22Rv1 (cell line): ENCODE data around the gene CPS1.

ENCODE experiments used
- H3K27ac ChIP-seq: fragments of 450-650 bp; 2 replicates; pipeline ENCODE4 v1.5.1; 2017
- ZFX ChIP-seq: fragments of 450-650 bp; IDR thresholded peaks from 2 replicates; pipeline ENCODE4 v1.6.1; 2017; ENCODE audit warnings: antibody characterized with exemption, borderline replicate concordance
- TF ChIP-seq, protein P1 (sequence below): fragments of 450-650 bp; IDR thresholded peaks from 2 replicates; pipeline ENCODE4 v1.5.1; 2017; ENCODE audit warnings: mild to moderate bottlenecking

CPS1 gene

DNA sequence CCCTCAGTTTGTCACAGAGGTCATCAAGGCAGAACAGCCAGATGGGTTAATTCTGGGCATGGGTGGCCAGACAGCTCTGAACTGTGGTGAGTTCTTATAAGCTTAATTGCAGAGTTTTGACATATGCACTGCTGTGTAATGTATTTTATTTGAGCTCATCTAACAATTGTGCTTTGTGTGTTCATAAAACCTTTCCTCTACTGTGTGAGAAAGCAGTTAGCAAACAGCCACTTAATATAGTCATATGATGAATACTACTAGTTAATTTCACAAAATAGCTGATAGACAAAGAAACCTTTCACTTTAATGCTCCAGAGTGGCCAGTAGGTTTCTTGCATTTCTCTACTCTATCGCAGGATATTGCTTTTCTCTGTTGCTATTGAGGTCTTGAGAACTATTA is 43.1 kb downstream of the CPS1 start:
- no peak for TF ChIP-seq ZFX
- TF ChIP-seq, protein P1, sequence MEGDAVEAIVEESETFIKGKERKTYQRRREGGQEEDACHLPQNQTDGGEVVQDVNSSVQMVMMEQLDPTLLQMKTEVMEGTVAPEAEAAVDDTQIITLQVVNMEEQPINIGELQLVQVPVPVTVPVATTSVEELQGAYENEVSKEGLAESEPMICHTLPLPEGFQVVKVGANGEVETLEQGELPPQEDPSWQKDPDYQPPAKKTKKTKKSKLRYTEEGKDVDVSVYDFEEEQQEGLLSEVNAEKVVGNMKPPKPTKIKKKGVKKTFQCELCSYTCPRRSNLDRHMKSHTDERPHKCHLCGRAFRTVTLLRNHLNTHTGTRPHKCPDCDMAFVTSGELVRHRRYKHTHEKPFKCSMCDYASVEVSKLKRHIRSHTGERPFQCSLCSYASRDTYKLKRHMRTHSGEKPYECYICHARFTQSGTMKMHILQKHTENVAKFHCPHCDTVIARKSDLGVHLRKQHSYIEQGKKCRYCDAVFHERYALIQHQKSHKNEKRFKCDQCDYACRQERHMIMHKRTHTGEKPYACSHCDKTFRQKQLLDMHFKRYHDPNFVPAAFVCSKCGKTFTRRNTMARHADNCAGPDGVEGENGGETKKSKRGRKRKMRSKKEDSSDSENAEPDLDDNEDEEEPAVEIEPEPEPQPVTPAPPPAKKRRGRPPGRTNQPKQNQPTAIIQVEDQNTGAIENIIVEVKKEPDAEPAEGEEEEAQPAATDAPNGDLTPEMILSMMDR = no peak
- no peak overlapping the region for H3K27ac ChIP-seq

DNA sequence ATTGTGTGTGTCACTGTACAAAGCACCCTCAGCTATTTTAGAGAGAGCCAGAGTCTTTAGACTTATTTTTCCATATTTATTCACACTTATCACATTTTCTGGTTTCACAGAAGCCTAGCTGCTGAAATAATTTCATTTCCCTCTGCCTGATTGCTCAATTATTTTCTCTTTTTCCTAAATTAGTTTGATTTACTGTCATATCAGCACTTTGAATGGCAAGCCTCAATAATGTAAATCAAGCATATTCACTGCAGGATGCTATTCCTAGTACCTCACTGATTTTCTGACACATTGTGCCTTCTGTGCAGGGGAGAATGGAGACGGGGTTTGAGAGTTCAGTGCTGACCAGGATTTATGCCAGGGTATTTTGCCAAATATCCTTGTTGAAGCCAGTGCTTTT is 48.3 kb downstream of the CPS1 start:
- no peak for TF ChIP-seq ZFX
- TF ChIP-seq, protein P1 = no peak

DNA sequence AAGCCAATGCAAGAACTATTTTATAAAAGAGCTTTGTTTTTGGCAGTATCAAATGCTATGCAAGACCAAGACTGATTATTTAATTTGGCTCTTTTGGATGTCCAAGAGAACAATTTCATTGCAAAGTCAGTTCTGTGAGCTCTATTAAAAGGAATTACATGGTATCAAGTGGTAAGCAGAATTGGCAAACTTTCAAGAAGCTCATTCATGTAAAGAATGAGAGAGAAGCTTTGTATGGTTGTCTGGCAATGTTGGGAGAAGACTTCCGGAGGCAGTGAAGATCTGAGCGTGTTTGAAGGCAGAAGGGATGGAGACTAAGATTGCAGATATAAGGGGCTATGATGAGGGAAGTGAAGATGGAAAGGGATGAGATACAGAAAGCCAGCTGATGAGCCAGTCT is 49.6 kb downstream of the CPS1 start:
- no peak overlapping the region for H3K27ac ChIP-seq
- TF ChIP-seq, protein P1 = no peak

More for the DNA sequence above, 48.3 kb downstream of the CPS1 start:
- H3K27ac ChIP-seq = no peak overlapping the region

DNA sequence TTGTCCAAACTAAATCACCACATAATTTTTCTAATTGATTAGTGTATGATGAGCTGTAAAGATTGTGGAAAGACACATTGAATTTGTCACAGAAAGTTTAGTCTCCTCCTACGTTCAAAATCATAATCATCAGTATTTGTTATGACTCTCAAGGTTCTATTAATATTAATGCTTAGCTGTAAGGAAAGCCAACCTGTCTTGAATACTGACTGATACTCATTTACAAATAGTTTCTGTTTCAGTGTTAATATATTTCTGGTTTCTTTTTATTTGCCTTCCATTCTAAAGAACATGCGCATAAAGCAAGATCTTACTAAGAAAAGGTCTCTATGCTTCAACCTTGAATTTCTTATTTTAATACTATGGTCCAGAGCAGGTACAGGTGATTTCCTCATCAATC is 55.1 kb downstream of the CPS1 start:
- no peak overlapping the region for H3K27ac ChIP-seq
- no peak for TF ChIP-seq ZFX
- TF ChIP-seq, protein P1 = no peak

DNA sequence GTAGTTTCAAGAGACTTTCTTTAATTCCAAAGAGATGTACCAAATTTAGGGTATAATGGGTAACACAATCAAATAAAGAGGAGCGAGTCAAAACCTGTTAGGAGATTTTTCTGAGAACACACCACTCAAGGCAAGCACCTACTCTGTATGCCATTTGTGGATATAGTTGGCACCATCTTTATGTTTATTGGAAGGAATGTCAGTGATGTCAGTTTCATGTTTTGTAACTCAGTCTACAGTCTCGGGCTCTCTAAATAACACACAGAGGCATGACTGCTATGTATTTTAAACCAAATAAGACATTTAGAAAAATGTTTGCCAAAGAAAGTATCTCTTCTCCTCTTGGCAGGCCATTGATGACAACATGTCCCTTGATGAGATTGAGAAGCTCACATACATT is 59.7 kb downstream of the CPS1 start:
- no peak overlapping the region for H3K27ac ChIP-seq
- TF ChIP-seq ZFX = no peak
- TF ChIP-seq, protein P1 = no peak

DNA sequence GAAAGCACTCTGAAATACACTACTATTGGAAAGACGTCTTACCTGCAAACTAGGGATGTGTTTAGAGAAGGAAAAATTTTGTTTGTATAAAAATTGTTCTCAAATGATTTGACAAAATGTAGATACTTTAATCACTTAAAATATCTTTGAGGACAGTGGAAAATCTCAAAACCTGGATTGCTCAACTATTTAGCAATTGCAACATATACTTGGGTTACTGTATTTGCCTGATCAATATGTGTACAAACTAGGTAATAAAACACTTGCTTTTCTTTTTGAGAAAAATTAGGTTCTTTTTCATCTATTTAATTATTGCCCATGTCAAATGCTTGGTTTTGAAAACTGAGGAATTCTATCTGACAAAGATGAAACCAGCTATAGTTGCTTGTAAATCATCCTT is 60.9 kb downstream of the CPS1 start:
- no peak for TF ChIP-seq ZFX
- TF ChIP-seq, protein P1 = no peak
- H3K27ac ChIP-seq = no peak overlapping the region

DNA sequence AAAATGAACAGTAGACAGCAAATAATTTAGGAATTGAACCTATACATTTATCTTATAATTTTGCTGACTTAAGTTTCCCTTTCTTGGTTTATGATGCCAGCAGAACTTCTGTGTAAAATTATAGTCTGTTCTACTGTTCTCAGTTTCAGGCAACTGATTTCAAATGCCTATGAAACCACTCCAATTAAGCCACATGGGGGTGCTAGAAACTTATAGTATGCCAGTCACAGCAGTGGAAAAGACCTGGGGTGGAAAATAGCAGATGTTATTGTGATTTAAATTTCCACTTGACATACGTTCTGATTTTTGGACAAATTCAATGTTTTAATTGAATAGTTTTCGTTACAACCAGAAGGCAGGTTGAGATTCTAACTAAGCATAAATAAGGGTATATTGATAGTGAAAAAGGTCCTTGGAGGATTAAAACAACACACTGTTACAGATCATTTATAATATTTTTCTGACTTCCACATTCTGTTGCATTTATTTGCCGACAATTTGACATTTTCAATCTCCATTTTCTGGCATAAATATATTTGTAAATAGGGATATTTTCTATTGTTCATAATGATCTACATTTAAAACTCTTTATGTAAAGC is 61.4 kb downstream of the CPS1 start:
- no peak for TF ChIP-seq ZFX
- TF ChIP-seq, protein P1 = peak; percentile 85
- H3K27ac ChIP-seq = no peak overlapping the region
